DOHH2 (cell line): ENCODE data around the gene ZNRF2.

ENCODE experiments used
- H3F3A ChIP-seq: fragments of 200-600 bp; sonication (generic), shearing (Covaris generic); 2 replicates; pipeline ENCODE4 v1.6.0; 2016; ENCODE audit warnings: antibody characterized with exemption, mild to moderate bottlenecking; ENCODE audit not compliant: control insufficient read depth, insufficient read depth
- H3K27ac ChIP-seq: fragments of 200-600 bp; sonication (generic); 2 replicates; pipeline ENCODE4 v1.5.1; 2014; ENCODE audit warnings: low read depth, mild to moderate bottlenecking, low read length, moderate library complexity
- H3K27me3 ChIP-seq: fragments of 200-600 bp; sonication (generic); 2 replicates; pipeline ENCODE4 v1.6.1; 2014; ENCODE audit warnings: mild to moderate bottlenecking, low read length, mixed read lengths; ENCODE audit not compliant: control insufficient read depth
- H3K36me3 ChIP-seq: fragments of 200-600 bp; sonication (generic); 2 replicates; pipeline ENCODE4 v1.6.1; 2014; ENCODE audit warnings: mild to moderate bottlenecking, low read length, moderate library complexity, mixed read lengths; ENCODE audit not compliant: control insufficient read depth
- H3K4me1 ChIP-seq: fragments of 200-600 bp; sonication (generic); 2 replicates; pipeline ENCODE4 v1.6.1; 2014; ENCODE audit warnings: mild to moderate bottlenecking, low read length, mixed read lengths; ENCODE audit not compliant: control insufficient read depth
- H3K4me2 ChIP-seq: fragments of 200-600 bp; sonication (generic); 2 replicates; pipeline ENCODE4 v1.6.0; 2014; ENCODE audit warnings: mild to moderate bottlenecking, low read length, moderate library complexity
- H3K4me3 ChIP-seq: fragments of 200-600 bp; sonication (generic); 2 replicates; pipeline ENCODE4 v1.5.1; 2014; ENCODE audit warnings: mild to moderate bottlenecking, low read length, mixed read lengths
- H3K79me2 ChIP-seq: fragments of 200-600 bp; sonication (generic); 2 replicates; pipeline ENCODE4 v1.6.1; 2014; ENCODE audit warnings: mild to moderate bottlenecking, low read length, mixed read lengths; ENCODE audit not compliant: control insufficient read depth
- H3K9me2 ChIP-seq: fragments of 200-600 bp; sonication (generic); replicated peaks from 2 replicates; pipeline ENCODE4 v1.6.1; 2014; ENCODE audit warnings: mild to moderate bottlenecking, low read length, mixed read lengths; ENCODE audit not compliant: control insufficient read depth
- H3K9me3 ChIP-seq: fragments of 200-600 bp; sonication (generic); 2 replicates; pipeline ENCODE4 v1.6.1; 2014; ENCODE audit warnings: antibody characterized with exemption, low read length, mixed read lengths; ENCODE audit not compliant: control insufficient read depth, insufficient read depth
- H4K20me1 ChIP-seq: fragments of 200-600 bp; sonication (generic); 2 replicates; pipeline ENCODE4 v1.6.0; 2014; ENCODE audit warnings: low read depth, mild to moderate bottlenecking, antibody characterized with exemption, low read length, moderate library complexity; ENCODE audit not compliant: control insufficient read depth, insufficient read depth
- CTCF ChIP-seq: fragments of 200-600 bp; sonication (generic); IDR thresholded peaks from one replicate; pipeline ENCODE4 v1.5.1; 2014; ENCODE audit warnings: antibody characterized with exemption, mild to moderate bottlenecking, low read depth, low read length; ENCODE audit not compliant: poor library complexity, severe bottlenecking
- EZH2phosphoT487 ChIP-seq: fragments of 200-600 bp; sonication (generic); IDR thresholded peaks from 2 replicates; pipeline ENCODE4 v1.6.1; 2017; ENCODE audit warnings: borderline replicate concordance, mild to moderate bottlenecking, antibody characterized with exemption, low read length, moderate library complexity, mixed read lengths

ZNRF2 gene

GRCh38 chr7:30303312-30304039 is 19.1 kb downstream of the ZNRF2 start:
- H4K20me1 ChIP-seq = peaks cover 34% of the 10 kb centered on the region; the same call in 1 of the 2 replicates

GRCh38 chr7:30304177-30304884 is 19.9 kb downstream of the ZNRF2 start:
- no peak overlapping the region for H3K4me3 ChIP-seq
- TF ChIP-seq CTCF = no peak
- no peak for TF ChIP-seq EZH2phosphoT487
- peaks cover 34% of the 10 kb centered on the region; the same call in 1 of the 2 replicates for H4K20me1 ChIP-seq
- H3K9me2 ChIP-seq = no peaks in the 10 kb centered on the region
- peaks cover 10% of the 10 kb centered on the region; the same call in 1 of the 2 replicates for H3F3A ChIP-seq
- H3K27me3 ChIP-seq = no peaks in the 10 kb centered on the region
- no peak overlapping the region for H3K27ac ChIP-seq
- peaks cover 3% of the 10 kb centered on the region; the same call in 1 of the 2 replicates for H3K36me3 ChIP-seq
- peak overlapping the region; percentile 35 for H3K4me2 ChIP-seq
- no peaks in the 10 kb centered on the region; the same call in 1 of the 2 replicates for H3K9me3 ChIP-seq
- peaks cover 100% of the 10 kb centered on the region for H3K79me2 ChIP-seq
- peaks cover 87% of the 10 kb centered on the region for H3K4me1 ChIP-seq

More at GRCh38 chr7:30303312-30304039, 19.1 kb downstream of the ZNRF2 start:
- Histone ChIP-seq H3K9me3 (no peaks in the 10 kb centered on the region; the same call in 1 of the 2 replicates), H3K4me3 (no peak overlapping the region), H3K4me1 (peaks cover 87% of the 10 kb centered on the region), H3K4me2 (peak overlapping the region; percentile 35), H3K9me2 (no peaks in the 10 kb centered on the region), H3K27me3 (no peaks in the 10 kb centered on the region), H3K36me3 (peaks cover 3% of the 10 kb centered on the region; the same call in 1 of the 2 replicates), H3K27ac (no peak overlapping the region), H3K79me2 (peaks cover 100% of the 10 kb centered on the region), H3F3A (peaks cover 8% of the 10 kb centered on the region; the same call in 1 of the 2 replicates)
- TF ChIP-seq EZH2phosphoT487 = no peak
- TF ChIP-seq CTCF = no peak

GRCh38 chr7:30306976-30307375 is 22.6 kb downstream of the ZNRF2 start:
- no peaks in the 10 kb centered on the region for H3K27me3 ChIP-seq
- no peaks in the 10 kb centered on the region; the same call in 1 of the 2 replicates for H3K9me3 ChIP-seq
- H3K4me1 ChIP-seq = peaks cover 70% of the 10 kb centered on the region
- peaks cover 5% of the 10 kb centered on the region; the same call in 1 of the 2 replicates for H3F3A ChIP-seq
- H3K79me2 ChIP-seq = peaks cover 100% of the 10 kb centered on the region
- H3K4me2 ChIP-seq = no peak overlapping the region
- no peak for TF ChIP-seq CTCF
- TF ChIP-seq EZH2phosphoT487 = no peak
- no peak overlapping the region for H3K4me3 ChIP-seq
- peaks cover 26% of the 10 kb centered on the region for H4K20me1 ChIP-seq
- H3K27ac ChIP-seq = no peak overlapping the region
- H3K9me2 ChIP-seq = no peaks in the 10 kb centered on the region
- H3K36me3 ChIP-seq = 0 out of 2 replicates have a peak, but pooled peaks cover 3% of the 10 kb centered on the region
